ENCODE results near the gene ZNF275. TPM values are rescaled to one million over a fixed set of nuclear protein-coding genes. Genes with fewer than 3 reads are reported as not detected.

Gene ZNF275
- total and polyA plus RNA-seq, 2 experiments from 2014 or later, result 4.0 to 10.2 TPM

DNA sequence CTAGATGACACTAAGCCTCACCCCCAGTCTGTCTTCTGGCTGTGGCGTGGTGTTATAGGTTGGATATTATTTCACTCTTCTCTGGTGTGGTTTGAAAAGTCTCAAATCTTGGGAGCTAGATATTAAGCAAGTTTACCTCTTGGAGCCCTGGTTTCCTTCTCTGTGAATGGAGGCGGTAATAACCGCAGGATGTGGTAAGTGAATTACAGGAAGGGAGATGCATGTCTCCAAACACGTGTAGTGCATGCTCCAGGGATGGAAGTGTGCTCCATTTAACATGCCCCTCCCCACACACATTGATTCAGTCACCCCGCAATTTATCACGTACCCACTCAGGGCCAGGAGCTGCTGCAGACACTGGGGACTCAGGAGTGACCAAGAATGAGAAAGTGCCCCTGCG lies 4.9 kb downstream of the ZNF275 start:
- Histone ChIP-seq H3K27me3 (no peaks in the 10 kb centered on the region), H3K4me2 (no peak overlapping the region), H3K4me3 (no peak overlapping the region), H3K9me3 (ENCODE audit: low read depth) (no peaks in the 10 kb centered on the region), H3K27ac (no peak overlapping the region), H4K20me1 (ENCODE audit: insufficient read depth, poor library complexity, severe bottlenecking) (peaks cover 2% of the 10 kb centered on the region), H3K9me2 (replicated peaks; ENCODE audit: insufficient read depth) (no peaks in the 10 kb centered on the region), H3K79me2 (peaks cover 26% of the 10 kb centered on the region), H3K4me1 (ENCODE audit: insufficient read depth) (no peaks in the 10 kb centered on the region), H3K36me3 (replicated peaks; ENCODE audit: insufficient read depth, low read depth) (no peaks in the 10 kb centered on the region), H2AFZ (no peak overlapping the region)
- no peak for DNase-seq (ENCODE audit: low spot score)
- TF ChIP-seq EZH2phosphoT487 (IDR thresholded peaks at IDR 0.05; ENCODE audit: low read depth, severe bottlenecking, unreplicated experiment) (no peak), EZH2 (IDR thresholded peaks at IDR 0.05; ENCODE audit: borderline replicate concordance) (no peak)
- TF ChIP-seq, protein P1, sequence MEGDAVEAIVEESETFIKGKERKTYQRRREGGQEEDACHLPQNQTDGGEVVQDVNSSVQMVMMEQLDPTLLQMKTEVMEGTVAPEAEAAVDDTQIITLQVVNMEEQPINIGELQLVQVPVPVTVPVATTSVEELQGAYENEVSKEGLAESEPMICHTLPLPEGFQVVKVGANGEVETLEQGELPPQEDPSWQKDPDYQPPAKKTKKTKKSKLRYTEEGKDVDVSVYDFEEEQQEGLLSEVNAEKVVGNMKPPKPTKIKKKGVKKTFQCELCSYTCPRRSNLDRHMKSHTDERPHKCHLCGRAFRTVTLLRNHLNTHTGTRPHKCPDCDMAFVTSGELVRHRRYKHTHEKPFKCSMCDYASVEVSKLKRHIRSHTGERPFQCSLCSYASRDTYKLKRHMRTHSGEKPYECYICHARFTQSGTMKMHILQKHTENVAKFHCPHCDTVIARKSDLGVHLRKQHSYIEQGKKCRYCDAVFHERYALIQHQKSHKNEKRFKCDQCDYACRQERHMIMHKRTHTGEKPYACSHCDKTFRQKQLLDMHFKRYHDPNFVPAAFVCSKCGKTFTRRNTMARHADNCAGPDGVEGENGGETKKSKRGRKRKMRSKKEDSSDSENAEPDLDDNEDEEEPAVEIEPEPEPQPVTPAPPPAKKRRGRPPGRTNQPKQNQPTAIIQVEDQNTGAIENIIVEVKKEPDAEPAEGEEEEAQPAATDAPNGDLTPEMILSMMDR (IDR thresholded peaks at IDR 0.05; ENCODE audit: poor library complexity), result no peak
- WGBS (ENCODE audit: low lambda C conversion rate, missing lambda C conversion rate), result 80% methylated on average over 7 of the region's 7 CpGs

DNA sequence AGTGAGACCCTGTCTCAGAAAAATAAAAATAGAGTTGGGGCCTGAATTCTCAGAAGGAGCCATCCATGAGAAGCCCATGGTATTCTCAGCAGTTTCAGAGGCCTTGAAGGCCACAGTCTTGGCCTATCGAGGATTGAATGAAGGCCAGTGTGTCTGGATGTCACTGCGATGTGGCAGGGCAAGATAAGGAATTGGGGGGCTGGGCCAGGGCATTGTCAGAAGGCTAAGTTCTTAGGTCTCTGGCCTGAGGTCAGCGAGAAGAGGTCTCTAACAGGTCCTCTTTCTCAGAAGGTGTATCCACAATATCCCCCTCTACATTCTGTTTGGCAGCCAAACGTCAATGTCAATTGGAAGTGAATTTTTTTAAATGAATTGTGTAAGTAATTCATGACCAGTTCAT lies 5.7 kb downstream of the ZNF275 start:
- H2AFZ ChIP-seq, result no peak overlapping the region

DNA sequence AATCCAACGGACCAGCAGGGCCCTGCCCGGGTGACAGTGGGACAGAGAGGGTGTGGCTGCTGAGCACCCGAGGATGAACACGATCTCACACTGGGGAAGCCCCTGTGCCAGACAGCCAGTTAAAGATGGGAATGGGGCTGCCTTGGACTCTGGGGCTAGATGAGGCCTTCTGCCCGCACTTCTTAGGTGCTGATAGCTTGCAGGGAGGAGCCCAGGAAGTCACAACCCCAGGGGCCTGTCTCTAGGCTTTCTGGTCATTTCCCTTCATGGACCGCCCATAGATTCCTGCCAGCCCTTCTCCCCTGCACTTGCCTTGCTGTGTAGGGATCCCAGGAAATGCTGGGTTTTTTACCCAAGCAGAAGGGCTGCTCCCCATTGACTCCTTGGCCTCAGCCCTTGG lies 6.2 kb downstream of the ZNF275 start:
- Histone ChIP-seq H3K9me3 (ENCODE audit: low read depth) (no peaks in the 10 kb centered on the region), H3K27me3 (no peaks in the 10 kb centered on the region), H3K27ac (no peak overlapping the region), H4K20me1 (ENCODE audit: insufficient read depth, poor library complexity, severe bottlenecking) (peaks cover 2% of the 10 kb centered on the region), H2AFZ (no peak overlapping the region), H3K4me3 (no peak overlapping the region), H3K36me3 (replicated peaks; ENCODE audit: insufficient read depth, low read depth) (no peaks in the 10 kb centered on the region), H3K9me2 (replicated peaks; ENCODE audit: insufficient read depth) (no peaks in the 10 kb centered on the region), H3K4me2 (no peak overlapping the region), H3K4me1 (ENCODE audit: insufficient read depth) (no peaks in the 10 kb centered on the region), H3K79me2 (peaks cover 22% of the 10 kb centered on the region)
- 92% methylated on average over 6 of the region's 6 CpGs for WGBS (ENCODE audit: low lambda C conversion rate, missing lambda C conversion rate)
- TF ChIP-seq EZH2 (IDR thresholded peaks at IDR 0.05; ENCODE audit: borderline replicate concordance), result no peak
- TF ChIP-seq, protein P1 (IDR thresholded peaks at IDR 0.05; ENCODE audit: poor library complexity), result no peak
- no peak for TF ChIP-seq EZH2phosphoT487 (IDR thresholded peaks at IDR 0.05; ENCODE audit: low read depth, severe bottlenecking, unreplicated experiment)
- no peak for DNase-seq (ENCODE audit: low spot score)

More for the DNA sequence above, 5.7 kb downstream of the ZNF275 start:
- WGBS (ENCODE audit: low lambda C conversion rate, missing lambda C conversion rate), result 88% methylated on average over 4 of the region's 4 CpGs
- Histone ChIP-seq H3K79me2 (peaks cover 26% of the 10 kb centered on the region), H3K27me3 (no peaks in the 10 kb centered on the region), H3K27ac (no peak overlapping the region), H3K36me3 (replicated peaks; ENCODE audit: insufficient read depth, low read depth) (no peaks in the 10 kb centered on the region), H3K4me3 (no peak overlapping the region), H3K9me3 (ENCODE audit: low read depth) (no peaks in the 10 kb centered on the region), H3K4me2 (no peak overlapping the region), H3K9me2 (replicated peaks; ENCODE audit: insufficient read depth) (no peaks in the 10 kb centered on the region), H3K4me1 (ENCODE audit: insufficient read depth) (no peaks in the 10 kb centered on the region), H4K20me1 (ENCODE audit: insufficient read depth, poor library complexity, severe bottlenecking) (peaks cover 2% of the 10 kb centered on the region)
- DNase-seq (ENCODE audit: low spot score), result no peak
- TF ChIP-seq EZH2phosphoT487 (IDR thresholded peaks at IDR 0.05; ENCODE audit: low read depth, severe bottlenecking, unreplicated experiment), result no peak
- no peak for TF ChIP-seq EZH2 (IDR thresholded peaks at IDR 0.05; ENCODE audit: borderline replicate concordance)

DNA sequence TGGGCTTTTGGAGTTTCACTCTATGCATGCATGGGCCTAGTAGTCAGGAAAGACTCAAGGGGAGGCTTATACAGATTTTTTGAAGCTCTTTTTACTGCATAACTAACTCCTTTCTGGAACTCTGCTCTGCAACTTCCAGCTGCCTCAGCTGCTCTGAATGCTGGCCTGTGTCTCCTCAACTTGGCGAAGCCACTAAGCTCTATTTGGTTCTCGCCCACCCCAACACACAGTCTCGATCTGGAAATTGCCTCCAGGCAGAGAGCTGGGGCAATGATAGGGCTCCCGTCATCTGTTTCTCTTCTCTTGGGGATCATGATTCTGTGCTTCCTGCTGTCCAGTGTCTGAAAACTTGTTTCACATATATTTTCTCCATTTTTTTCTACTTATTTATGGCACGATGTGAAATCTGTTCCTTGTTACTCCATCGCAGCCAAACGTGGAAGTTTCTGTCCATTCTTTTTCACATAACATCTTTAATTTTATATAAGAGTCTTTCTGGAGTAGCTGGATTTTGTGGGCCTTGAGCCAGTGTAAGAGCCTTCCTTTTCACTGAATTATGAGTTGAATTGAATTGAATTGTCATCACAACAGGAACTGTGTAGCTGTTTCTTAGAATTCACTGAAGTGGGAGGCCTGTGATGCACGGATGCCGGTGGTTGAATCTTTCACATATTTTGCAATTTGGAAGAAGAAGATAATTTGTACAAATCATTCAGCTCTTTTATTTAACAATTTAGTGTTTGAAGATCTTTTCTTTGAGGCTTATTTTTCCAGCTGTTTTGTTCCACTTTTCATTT lies 9.0 kb downstream of the ZNF275 start:
- Histone ChIP-seq H4K20me1 (ENCODE audit: insufficient read depth, poor library complexity, severe bottlenecking) (no peaks in the 10 kb centered on the region), H3K4me1 (ENCODE audit: insufficient read depth) (no peaks in the 10 kb centered on the region), H3K9me3 (ENCODE audit: low read depth) (no peaks in the 10 kb centered on the region), H3K9me2 (replicated peaks; ENCODE audit: insufficient read depth) (no peaks in the 10 kb centered on the region), H3K27ac (no peak overlapping the region), H2AFZ (no peak overlapping the region), H3K4me3 (no peak overlapping the region), H3K36me3 (replicated peaks; ENCODE audit: insufficient read depth, low read depth) (no peaks in the 10 kb centered on the region), H3K79me2 (peaks cover 3% of the 10 kb centered on the region), H3K27me3 (no peaks in the 10 kb centered on the region), H3K4me2 (no peak overlapping the region)
- no peak for DNase-seq (ENCODE audit: low spot score)
- 71% methylated on average over 9 of the region's 9 CpGs for WGBS (ENCODE audit: low lambda C conversion rate, missing lambda C conversion rate)
- TF ChIP-seq EZH2 (IDR thresholded peaks at IDR 0.05; ENCODE audit: borderline replicate concordance), result no peak
- TF ChIP-seq, protein P1 (IDR thresholded peaks at IDR 0.05; ENCODE audit: poor library complexity), result no peak
- TF ChIP-seq EZH2phosphoT487 (IDR thresholded peaks at IDR 0.05; ENCODE audit: low read depth, severe bottlenecking, unreplicated experiment), result no peak

Data from hepatocyte (in vitro differentiated cells).